DOHH2 (cell line): ENCODE data around the gene PGM2.

Experiments used
- H3F3A ChIP-seq: fragments of 200-600 bp; sonication (generic), shearing (Covaris generic); 2 replicates; pipeline ENCODE4 v1.6.0; 2016; ENCODE audit warnings: antibody characterized with exemption, mild to moderate bottlenecking; ENCODE audit not compliant: control insufficient read depth, insufficient read depth
- H3K27ac ChIP-seq: fragments of 200-600 bp; sonication (generic); 2 replicates; pipeline ENCODE4 v1.5.1; 2014; ENCODE audit warnings: low read depth, mild to moderate bottlenecking, low read length, moderate library complexity
- H3K27me3 ChIP-seq: fragments of 200-600 bp; sonication (generic); 2 replicates; pipeline ENCODE4 v1.6.1; 2014; ENCODE audit warnings: mild to moderate bottlenecking, low read length, mixed read lengths; ENCODE audit not compliant: control insufficient read depth
- H3K36me3 ChIP-seq: fragments of 200-600 bp; sonication (generic); 2 replicates; pipeline ENCODE4 v1.6.1; 2014; ENCODE audit warnings: mild to moderate bottlenecking, low read length, moderate library complexity, mixed read lengths; ENCODE audit not compliant: control insufficient read depth
- H3K4me1 ChIP-seq: fragments of 200-600 bp; sonication (generic); 2 replicates; pipeline ENCODE4 v1.6.1; 2014; ENCODE audit warnings: mild to moderate bottlenecking, low read length, mixed read lengths; ENCODE audit not compliant: control insufficient read depth
- H3K4me2 ChIP-seq: fragments of 200-600 bp; sonication (generic); 2 replicates; pipeline ENCODE4 v1.6.0; 2014; ENCODE audit warnings: mild to moderate bottlenecking, low read length, moderate library complexity
- H3K4me3 ChIP-seq: fragments of 200-600 bp; sonication (generic); 2 replicates; pipeline ENCODE4 v1.5.1; 2014; ENCODE audit warnings: mild to moderate bottlenecking, low read length, mixed read lengths
- H3K79me2 ChIP-seq: fragments of 200-600 bp; sonication (generic); 2 replicates; pipeline ENCODE4 v1.6.1; 2014; ENCODE audit warnings: mild to moderate bottlenecking, low read length, mixed read lengths; ENCODE audit not compliant: control insufficient read depth
- H3K9me2 ChIP-seq: fragments of 200-600 bp; sonication (generic); replicated peaks from 2 replicates; pipeline ENCODE4 v1.6.1; 2014; ENCODE audit warnings: mild to moderate bottlenecking, low read length, mixed read lengths; ENCODE audit not compliant: control insufficient read depth
- H3K9me3 ChIP-seq: fragments of 200-600 bp; sonication (generic); 2 replicates; pipeline ENCODE4 v1.6.1; 2014; ENCODE audit warnings: antibody characterized with exemption, low read length, mixed read lengths; ENCODE audit not compliant: control insufficient read depth, insufficient read depth
- H4K20me1 ChIP-seq: fragments of 200-600 bp; sonication (generic); 2 replicates; pipeline ENCODE4 v1.6.0; 2014; ENCODE audit warnings: low read depth, mild to moderate bottlenecking, antibody characterized with exemption, low read length, moderate library complexity; ENCODE audit not compliant: control insufficient read depth, insufficient read depth
- CTCF ChIP-seq: fragments of 200-600 bp; sonication (generic); IDR thresholded peaks from one replicate; pipeline ENCODE4 v1.5.1; 2014; ENCODE audit warnings: antibody characterized with exemption, mild to moderate bottlenecking, low read depth, low read length; ENCODE audit not compliant: poor library complexity, severe bottlenecking
- EZH2phosphoT487 ChIP-seq: fragments of 200-600 bp; sonication (generic); IDR thresholded peaks from 2 replicates; pipeline ENCODE4 v1.6.1; 2017; ENCODE audit warnings: borderline replicate concordance, mild to moderate bottlenecking, antibody characterized with exemption, low read length, moderate library complexity, mixed read lengths

PGM2 gene

GRCh38 chr4:37909332-37910090, 83.0 kb downstream of the PGM2 start:
- no peaks in the 10 kb centered on the region for H3F3A ChIP-seq
- no peaks in the 10 kb centered on the region for H3K79me2 ChIP-seq
- TF ChIP-seq CTCF, result no peak
- no peaks in the 10 kb centered on the region for H3K9me3 ChIP-seq
- H3K9me2 ChIP-seq, result no peaks in the 10 kb centered on the region
- H3K4me1 ChIP-seq, result no peaks in the 10 kb centered on the region
- H3K27ac ChIP-seq, result no peak overlapping the region
- H3K4me3 ChIP-seq, result no peak overlapping the region
- no peak overlapping the region for H3K4me2 ChIP-seq
- H3K36me3 ChIP-seq, result peaks cover 3% of the 10 kb centered on the region
- no peaks in the 10 kb centered on the region; the same call in 1 of the 2 replicates for H4K20me1 ChIP-seq
- H3K27me3 ChIP-seq, result no peaks in the 10 kb centered on the region

- TF ChIP-seq EZH2phosphoT487, result no peak
- TF ChIP-seq CTCF, result no peak
These were observed 83.6 kb downstream of the PGM2 start for GRCh38 chr4:37910091-37910486.

More at GRCh38 chr4:37910091-37910486, 83.6 kb downstream of the PGM2 start:
- Histone ChIP-seq H3K4me3 (no peak overlapping the region), H3K36me3 (no peaks in the 10 kb centered on the region), H3K9me3 (no peaks in the 10 kb centered on the region), H3K79me2 (no peaks in the 10 kb centered on the region), H3K9me2 (no peaks in the 10 kb centered on the region), H3K27ac (no peak overlapping the region), H3F3A (no peaks in the 10 kb centered on the region), H3K27me3 (no peaks in the 10 kb centered on the region), H3K4me2 (no peak overlapping the region), H3K4me1 (no peaks in the 10 kb centered on the region), H4K20me1 (no peaks in the 10 kb centered on the region)
